Parathyroid adenoma (tissue), 2 donors: ENCODE results near the gene YJEFN3.

Source experiments
- H2AFZ ChIP-seq: fragments of 300-600 bp; sonication (generic); one replicate; pipeline ENCODE4 v1.7.0; 2017; ENCODE audit warnings: antibody characterized with exemption, mild to moderate bottlenecking
- H3K27ac ChIP-seq: fragments of 300-600 bp; sonication (generic); one replicate; pipeline ENCODE4 v1.7.0; 2017
- H3K27me3 ChIP-seq: fragments of 300-600 bp; sonication (generic); one replicate; pipeline ENCODE4 v1.7.0; 2017; ENCODE audit warnings: low read length; ENCODE audit not compliant: control insufficient read depth, insufficient read depth
- H3K36me3 ChIP-seq: fragments of 300-600 bp; sonication (generic); one replicate; pipeline ENCODE4 v1.7.0; 2017; ENCODE audit warnings: low read length; ENCODE audit not compliant: control insufficient read depth, insufficient read depth
- H3K4me1 ChIP-seq: fragments of 300-600 bp; sonication (generic); one replicate; pipeline ENCODE4 v1.7.0; 2017; ENCODE audit warnings: control low read depth
- H3K4me2 ChIP-seq: fragments of 300-600 bp; sonication (generic); one replicate; pipeline ENCODE4 v1.7.0; 2017; ENCODE audit warnings: low read length
- H3K4me3 ChIP-seq: fragments of 300-600 bp; sonication (generic); one replicate; pipeline ENCODE4 v1.7.0; 2017; ENCODE audit warnings: low read depth, low read length
- H3K79me2 ChIP-seq: fragments of 300-600 bp; sonication (generic); one replicate; pipeline ENCODE4 v1.7.0; 2017; ENCODE audit warnings: control low read depth
- H3K9ac ChIP-seq: fragments of 300-600 bp; sonication (generic); one replicate; pipeline ENCODE4 v1.7.0; 2017; ENCODE audit warnings: mild to moderate bottlenecking
- H3K9me3 ChIP-seq: fragments of 300-600 bp; sonication (generic); one replicate; pipeline ENCODE4 v1.7.0; 2017; ENCODE audit warnings: low read length; ENCODE audit not compliant: control insufficient read depth
- CTCF ChIP-seq: fragments of 300-600 bp; sonication (generic); IDR thresholded peaks from one replicate; pipeline ENCODE4 v1.7.0; 2017; ENCODE audit warnings: antibody characterized with exemption, mild to moderate bottlenecking
- donor health status: primary hyperparathyroidism.

The YJEFN3 gene

GRCh38 chr19:19528721-19529490 lies at the start of gene YJEFN3:
Gene YJEFN3 (plus strand): TSS chr19:19528911. CDS start chr19:19528933, 22 bp downstream.
- no peaks in the 10 kb centered on the region for H3K27me3 ChIP-seq
- H2AFZ ChIP-seq, result no peak within 1 kb of the TSS
- no peaks in the 10 kb centered on the region for H3K36me3 ChIP-seq
- no peaks in the 10 kb centered on the region for H3K9me3 ChIP-seq
- TF ChIP-seq CTCF, result no peak
- H3K27ac ChIP-seq, result no peak within 1 kb of the TSS
- H3K4me2 ChIP-seq, result no peak within 1 kb of the TSS
- H3K4me1 ChIP-seq, result no peaks in the 10 kb centered on the region
- H3K9ac ChIP-seq, result no peak within 1 kb of the TSS
- peaks cover 8% of the 10 kb centered on the region for H3K79me2 ChIP-seq
- H3K4me3 ChIP-seq, result no peak within 1 kb of the TSS

- H3K36me3 ChIP-seq, result no peaks in the 10 kb centered on the region
- H3K4me1 ChIP-seq, result peaks cover 24% of the 10 kb centered on the region
- H3K9ac ChIP-seq, result no peak overlapping the region
- no peak overlapping the region for H3K27ac ChIP-seq
- no peak for TF ChIP-seq CTCF
- H3K9me3 ChIP-seq, result no peaks in the 10 kb centered on the region
- no peaks in the 10 kb centered on the region for H3K27me3 ChIP-seq
- H3K4me2 ChIP-seq, result no peak overlapping the region
- no peak overlapping the region for H2AFZ ChIP-seq
- no peak overlapping the region for H3K4me3 ChIP-seq
- H3K79me2 ChIP-seq, result peaks cover 72% of the 10 kb centered on the region
Observed at GRCh38 chr19:19480688-19481087, 48.0 kb upstream of the YJEFN3 start.

DNA sequence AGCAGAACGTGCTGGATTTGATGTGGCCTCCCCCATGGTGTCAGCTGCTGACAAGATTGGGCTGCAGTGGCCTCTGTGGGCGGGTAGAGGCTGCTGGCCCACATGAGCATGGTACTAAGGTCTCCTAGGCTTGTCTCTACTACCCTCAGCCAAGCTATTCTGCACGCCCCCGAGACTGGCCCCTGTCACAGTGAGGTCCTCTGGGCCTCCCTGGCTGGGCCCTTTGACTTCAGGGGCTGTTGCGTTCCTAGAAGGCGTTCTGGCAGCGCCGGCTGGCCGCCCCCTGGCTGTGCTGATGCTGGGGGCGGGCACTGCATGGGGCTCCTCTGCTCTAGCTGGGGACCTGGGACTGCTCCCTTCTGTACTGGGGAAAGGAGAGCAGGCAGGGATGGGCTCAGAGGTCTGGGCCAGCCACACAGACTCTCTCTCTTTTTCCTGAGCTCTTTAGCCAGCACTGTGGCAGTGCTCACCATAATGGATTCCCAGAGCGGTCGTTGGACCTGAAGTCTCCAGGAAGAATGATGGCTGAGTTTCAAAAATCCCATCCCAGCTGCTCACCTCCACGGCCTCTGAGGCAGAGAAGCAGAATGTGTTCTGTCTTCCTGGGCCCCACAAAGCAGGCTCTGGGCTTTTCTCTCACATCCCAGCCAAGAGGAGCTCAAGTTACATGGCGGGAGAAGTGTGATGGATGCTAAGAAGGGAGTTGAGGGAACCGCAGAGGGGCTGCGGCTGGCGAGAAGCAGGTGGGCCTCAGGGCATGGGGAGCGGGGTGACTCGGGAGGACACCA lies 45.7 kb upstream of the YJEFN3 start:
- Histone ChIP-seq H3K4me2 (no peak overlapping the region), H3K79me2 (peaks cover 58% of the 10 kb centered on the region), H3K4me1 (peaks cover 42% of the 10 kb centered on the region), H2AFZ (no peak overlapping the region), H3K27me3 (no peaks in the 10 kb centered on the region), H3K36me3 (no peaks in the 10 kb centered on the region), H3K9ac (no peak overlapping the region), H3K4me3 (no peak overlapping the region), H3K27ac (peak overlapping the region; percentile 30), H3K9me3 (no peaks in the 10 kb centered on the region)
- TF ChIP-seq CTCF, result no peak

DNA sequence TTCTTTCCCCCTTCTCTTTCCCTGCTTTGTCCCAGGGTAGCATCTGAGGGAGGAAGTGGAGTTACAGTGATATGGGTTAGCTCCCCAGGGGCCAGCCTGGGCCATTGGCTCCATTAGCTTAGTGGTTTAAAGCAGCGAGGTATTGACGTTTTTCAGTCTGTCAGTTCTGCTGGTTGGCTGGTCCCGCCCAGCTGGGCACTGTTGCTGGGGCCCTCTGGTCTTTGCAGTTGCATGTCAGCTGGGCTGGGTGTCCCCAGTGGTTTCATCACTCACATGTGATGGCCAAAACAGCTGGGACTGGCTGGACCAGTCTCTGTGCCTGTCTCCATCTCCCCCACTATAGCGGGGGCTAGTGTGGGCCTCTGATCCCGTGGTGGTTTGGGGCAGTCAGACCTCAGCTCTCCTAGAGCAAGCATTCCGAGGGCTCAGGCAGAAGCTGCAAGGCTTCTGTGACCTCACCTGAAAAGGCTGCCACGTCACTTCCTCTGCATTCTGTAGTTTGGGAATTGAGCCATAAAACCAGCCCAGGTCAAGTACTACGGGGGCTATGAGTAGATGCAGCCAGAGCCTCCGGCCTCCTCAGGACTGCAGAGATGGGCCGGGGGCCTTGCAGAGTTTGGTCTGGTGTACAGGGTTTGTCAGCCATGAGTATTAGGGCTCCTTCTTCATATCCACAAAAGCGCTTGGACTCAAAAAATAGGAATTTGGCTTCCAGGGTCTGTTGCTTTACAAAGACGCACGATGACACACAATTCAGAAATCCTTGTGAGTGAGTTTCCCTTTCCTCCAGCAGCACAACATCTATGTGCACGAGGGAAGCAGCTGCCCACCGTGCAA lies 43.3 kb upstream of the YJEFN3 start:
- Histone ChIP-seq H3K36me3 (no peaks in the 10 kb centered on the region), H3K4me3 (no peak overlapping the region), H3K9ac (no peak overlapping the region), H3K79me2 (peaks cover 39% of the 10 kb centered on the region), H3K27ac (no peak overlapping the region), H3K27me3 (no peaks in the 10 kb centered on the region), H2AFZ (no peak overlapping the region), H3K4me1 (peaks cover 63% of the 10 kb centered on the region), H3K4me2 (no peak overlapping the region), H3K9me3 (no peaks in the 10 kb centered on the region)
- no peak for TF ChIP-seq CTCF
